ENCODE measurements around the gene CPT1B.

- TF ChIP-seq EZH2 (IDR thresholded peaks at IDR 0.05; ENCODE audit: low read depth, low read length, severe bottlenecking) (no peak), CTCF (IDR thresholded peaks at IDR 0.05; ENCODE audit: control extremely low read depth in 1 of 3, insufficient read depth in 1 of 3, low read depth in 1 of 3, low read length in 3 of 3) (no peak), KDM5A (IDR thresholded peaks at IDR 0.05; ENCODE audit: low read length) (no peak), EP300 (IDR thresholded peaks at IDR 0.05; ENCODE audit: borderline replicate concordance in 1 of 2, low read depth in 2 of 2, low read length in 2 of 2) (no peak)
Observed at GRCh38 chr22:50611341-50612060, 33.3 kb upstream of the CPT1B start.
